Measurements from ENCODE around the gene ZNF30.
"Not testable (repeated sequence)": the region's sequence is repeated elsewhere in the genome, so short reads cannot be mapped to it uniquely, and the experiment has no call there.

Gene ZNF30

DNA sequence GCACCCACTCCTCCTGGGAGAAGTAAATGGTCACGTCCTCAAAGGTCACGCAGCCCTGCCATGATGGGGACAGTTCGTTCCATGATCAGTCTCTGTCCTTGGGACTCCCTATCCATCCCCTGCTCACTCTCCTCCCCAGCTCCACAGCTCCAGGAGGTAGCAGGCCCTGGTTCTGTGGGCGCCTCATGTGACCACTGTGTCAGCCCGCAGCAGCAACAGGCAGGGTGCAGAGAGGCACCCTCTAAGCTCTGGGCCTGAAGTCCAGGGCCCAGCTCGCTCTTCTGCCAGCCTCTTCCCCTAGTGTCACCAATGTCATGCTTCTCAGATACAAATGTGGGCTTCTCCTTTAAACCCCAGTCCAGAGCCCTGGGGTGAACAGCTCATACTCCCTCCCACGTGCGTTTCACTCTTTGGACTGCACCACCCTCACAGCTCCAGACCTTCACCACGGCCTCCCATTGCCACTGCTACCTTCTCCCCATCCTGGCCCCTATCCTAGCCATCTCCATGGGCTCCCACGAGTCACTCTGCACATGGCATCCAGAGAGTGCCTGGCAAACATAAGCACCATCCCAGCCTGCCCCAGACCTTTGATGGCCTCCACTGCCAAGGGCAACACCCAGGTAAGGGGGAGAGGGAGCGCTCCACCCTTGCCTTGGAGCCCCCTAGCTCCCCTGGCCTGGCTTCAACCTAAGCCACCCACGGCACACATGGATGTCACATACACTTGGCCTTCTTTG is 34.4 kb downstream of the ZNF30 start:
- no peak for DNase-seq

DNA sequence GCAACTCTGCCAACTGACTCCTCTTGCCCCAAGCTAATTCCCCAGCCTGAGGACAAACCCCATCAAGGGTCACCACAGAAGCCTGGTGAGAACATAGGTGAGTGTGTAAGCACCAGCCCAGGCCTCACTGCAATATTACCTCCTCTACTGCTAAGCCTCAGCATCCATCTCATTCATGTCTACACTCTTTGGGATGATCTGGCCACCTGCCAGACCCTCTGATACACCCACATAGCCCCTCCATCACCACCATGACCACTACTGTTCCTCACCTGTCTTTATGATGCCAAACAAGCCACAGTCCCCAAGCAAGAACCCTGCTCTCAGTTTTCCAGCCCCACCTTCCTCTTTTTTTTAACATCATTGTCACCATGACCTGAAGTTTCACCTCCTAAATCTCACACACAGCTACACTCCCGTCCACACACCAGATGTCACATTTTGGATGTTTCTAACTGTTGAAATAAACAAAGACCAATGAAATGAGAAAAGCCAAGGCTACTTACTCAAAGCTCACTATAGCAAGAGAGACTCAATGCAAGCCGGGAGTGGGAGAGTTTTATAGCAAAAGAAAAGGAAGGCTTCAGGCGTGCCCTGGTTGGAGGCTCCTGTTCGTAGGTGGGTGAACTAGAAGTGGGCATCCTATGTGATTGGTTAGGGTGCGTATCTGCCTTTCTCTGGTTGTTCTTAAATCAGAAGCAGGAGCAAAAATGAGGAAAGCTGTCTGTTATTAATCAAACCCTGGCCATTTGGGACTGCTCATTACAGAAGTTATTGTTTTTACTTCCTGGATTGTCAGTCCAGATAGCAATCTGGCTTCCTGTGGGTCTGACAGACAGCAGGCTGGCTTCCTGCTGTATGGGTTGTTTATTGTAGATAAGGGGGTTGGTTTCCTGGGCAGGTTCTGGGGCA is 35.3 kb downstream of the ZNF30 start:
- DNase-seq = peak; percentile 43

DNA sequence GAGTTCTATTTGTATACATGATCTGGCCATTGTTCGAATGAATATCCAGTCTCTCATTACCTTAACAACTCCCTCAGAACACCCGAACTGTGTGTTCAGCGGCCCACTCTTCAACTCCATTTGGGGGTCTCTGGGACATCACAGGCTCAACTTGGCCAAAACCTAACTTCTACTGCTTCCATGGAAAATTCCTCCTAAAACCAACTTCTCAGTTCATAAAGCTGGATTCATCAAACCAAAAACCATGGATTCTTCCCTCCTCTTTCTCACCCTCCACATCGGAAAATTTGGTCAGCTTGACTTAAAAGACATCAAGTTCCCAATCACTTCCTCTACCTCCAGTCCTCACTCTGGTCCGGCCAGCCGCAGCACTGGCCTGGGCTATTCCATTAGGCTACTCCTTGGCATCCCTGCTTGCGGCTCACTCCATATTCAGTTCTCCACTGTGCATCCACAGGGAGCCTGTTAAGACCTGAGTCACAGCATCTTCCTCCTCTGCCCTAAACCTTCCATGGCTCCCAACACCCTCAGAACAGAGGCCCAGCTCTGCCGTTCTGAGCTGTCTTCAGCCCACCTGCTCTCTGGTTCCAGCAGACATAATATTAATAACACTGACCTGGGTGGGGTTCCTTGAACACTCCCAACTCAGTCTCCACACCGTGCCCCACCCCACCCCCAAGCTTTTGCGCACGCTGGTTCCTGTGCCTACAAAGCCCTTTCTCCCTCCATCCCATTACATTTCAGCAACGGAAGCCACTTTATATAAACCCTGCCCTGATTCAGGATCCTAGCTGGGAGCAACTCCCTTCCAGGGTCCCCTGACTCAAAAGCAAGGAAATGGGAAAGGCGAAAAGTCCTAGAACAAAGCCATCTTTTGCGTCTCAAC is 36.2 kb downstream of the ZNF30 start:
- no peak for DNase-seq

- DNase-seq = peak; percentile 32
These were observed 37.1 kb downstream of the ZNF30 start, which contains the start of gene ZNF792 for GRCh38 chr19:34963573-34964406. Gene ZNF792 (minus strand): TSS chr19:34964229. CDS start chr19:34963662, 567 bp downstream.

DNA sequence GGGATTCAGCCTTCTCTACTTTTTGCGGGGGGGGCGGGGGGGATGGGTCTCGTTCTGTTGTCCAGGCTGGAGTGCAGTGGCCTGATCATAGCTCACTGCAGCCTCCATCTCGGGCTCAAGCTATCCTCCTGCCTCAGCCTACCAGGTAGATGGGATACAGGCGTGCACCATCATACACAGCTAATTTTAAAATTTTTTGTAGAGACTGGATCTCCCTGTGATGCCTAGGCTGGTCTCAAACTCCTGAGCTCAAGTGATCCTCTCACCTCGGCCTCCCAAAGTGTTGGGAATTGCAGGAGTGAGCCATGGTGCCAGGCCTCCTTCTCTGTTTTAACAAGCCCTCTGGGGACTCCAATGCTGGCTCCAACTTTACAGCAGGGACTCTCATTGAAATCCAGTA is 37.9 kb downstream of the ZNF30 start:
- DNase-seq = no peak

DNA sequence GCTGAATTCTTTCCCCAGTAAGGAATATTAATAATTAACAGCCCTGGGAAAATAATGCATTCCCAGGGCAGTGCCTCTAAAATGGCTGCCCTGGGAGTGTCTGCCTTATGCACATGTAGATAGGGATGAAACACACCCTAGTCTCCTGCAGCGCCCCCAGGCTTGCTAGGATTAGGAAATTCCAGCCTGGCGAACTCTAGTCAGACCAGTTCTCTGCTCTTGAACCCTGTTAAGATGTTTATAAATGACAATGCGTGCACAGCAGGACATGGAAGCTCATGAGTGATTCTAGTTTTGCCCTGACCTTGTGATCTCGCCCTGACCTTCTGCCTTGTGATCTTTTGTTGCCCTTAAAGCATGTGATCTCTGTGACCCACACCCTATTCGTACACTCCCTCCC is 38.8 kb downstream of the ZNF30 start:
- DNase-seq = not testable (repeated sequence)

DNA sequence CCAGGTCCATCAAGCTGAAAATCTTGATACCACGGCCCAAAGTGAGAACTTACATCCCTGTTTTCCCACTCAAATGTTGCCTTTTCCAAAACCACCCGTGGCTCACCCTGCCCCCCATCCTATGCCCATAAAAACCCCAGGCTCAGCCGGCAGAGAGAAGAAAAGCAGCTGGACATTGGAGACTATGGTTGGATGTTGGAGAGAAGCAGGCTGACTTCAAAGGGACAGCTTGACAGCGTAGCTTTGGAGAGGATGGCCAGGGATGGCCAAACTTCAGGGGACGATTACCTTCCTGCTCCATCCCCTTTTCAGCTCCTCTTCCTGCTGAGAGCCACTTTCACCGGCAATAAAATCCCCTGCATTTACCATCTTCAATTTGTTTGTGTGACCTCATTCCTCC is 40.8 kb downstream of the ZNF30 start:
- no peak for DNase-seq

GRCh38 chr19:34969721-34970120 is 43.0 kb downstream of the ZNF30 start:
- DNase-seq = no peak

DNA sequence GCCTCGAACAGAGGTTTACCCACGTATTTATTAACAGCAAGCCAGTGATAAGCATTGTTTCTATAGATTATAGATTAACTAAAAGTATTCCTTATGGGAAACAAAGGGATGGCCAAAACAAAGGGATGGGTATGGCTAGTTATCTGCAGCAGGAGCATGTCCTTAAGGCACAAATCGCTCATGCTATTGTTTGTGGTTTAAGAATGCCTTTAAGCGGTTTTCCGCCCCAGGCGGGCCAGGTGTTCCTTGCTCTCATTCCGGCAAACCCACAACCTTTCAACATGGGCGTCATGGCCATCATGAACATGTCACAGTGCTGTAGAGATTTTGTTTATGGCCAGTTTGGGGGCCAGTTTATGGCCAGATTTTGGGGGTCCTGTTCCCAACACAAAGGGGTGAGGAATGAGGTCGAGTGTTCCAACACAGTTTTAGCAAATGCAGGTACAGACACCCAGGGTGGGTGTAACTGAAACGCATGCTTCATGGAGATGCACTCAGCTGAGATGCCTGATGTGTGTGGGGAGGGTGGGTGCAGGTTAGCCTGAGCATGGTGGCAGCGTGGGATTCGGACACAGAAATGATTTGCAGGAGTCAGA is 43.6 kb downstream of the ZNF30 start:
- DNase-seq = not testable (repeated sequence)

DNA sequence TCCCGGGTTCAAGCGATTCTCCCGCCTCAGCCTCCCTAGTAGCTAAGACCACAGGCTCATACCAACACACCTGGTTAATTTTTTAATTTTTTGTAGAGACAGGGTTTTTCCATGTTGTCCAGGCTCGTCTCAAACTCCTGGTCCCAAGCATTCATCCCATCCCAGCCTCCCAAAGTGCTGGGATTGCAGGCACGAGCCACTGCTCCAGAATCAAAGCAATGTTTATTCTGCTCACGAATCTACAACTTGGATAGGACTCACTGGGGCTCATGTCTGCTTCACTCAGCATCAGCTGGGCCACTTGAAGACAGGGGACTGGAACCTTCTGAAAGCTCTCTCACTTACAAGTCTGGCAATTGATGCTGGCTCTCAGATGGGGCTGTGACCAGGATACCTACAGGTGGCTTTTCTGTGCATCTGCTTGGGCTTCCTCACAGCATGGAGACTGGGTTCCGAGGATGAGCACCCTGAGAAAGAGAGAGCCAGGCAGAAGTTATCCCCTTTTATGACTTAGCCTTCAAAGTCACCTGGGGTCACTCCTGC is 45.5 kb downstream of the ZNF30 start:
- no peak for DNase-seq

- no peak for DNase-seq
These were observed 47.9 kb downstream of the ZNF30 start for GRCh38 chr19:34974646-34975045.

DNA sequence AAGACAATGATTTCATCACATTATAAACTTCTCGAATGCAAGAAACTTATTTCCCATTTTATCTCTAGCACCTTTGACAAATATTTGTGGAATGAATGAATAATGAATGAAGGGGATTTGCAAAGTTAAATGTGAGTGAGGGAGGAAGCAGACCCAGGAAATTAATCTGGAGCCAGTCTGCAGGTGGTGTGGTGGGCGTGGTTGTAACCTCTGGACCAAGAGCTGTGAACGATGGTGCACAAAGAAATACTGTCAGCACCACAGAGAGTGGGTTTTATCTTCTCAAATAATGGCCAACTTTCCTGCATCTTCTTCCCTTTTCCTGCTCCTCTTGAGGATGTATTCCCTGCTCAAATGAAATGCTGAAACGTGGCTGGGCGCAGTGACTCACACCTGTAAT is 48.4 kb downstream of the ZNF30 start:
- DNase-seq = no peak

DNA sequence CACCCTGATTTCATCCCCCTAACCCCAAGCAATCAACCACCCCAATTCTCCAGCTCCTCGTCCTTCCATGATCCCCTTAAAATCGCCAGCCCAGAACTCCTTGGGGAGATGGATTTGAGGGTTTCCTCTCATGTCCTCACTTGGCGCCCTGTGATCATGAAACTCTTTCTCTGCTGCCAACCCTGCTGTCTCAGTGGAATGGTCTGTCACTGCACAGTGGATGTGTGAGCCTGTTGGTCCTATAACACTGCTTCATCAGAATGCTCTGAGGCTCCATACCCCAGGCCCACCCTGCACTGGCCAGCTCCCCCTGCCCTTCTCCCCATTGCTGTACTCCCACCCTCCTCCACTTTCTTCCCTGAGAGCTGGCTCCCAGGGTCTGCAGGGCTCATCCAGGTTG is 49.9 kb downstream of the ZNF30 start:
- DNase-seq = no peak

DNA sequence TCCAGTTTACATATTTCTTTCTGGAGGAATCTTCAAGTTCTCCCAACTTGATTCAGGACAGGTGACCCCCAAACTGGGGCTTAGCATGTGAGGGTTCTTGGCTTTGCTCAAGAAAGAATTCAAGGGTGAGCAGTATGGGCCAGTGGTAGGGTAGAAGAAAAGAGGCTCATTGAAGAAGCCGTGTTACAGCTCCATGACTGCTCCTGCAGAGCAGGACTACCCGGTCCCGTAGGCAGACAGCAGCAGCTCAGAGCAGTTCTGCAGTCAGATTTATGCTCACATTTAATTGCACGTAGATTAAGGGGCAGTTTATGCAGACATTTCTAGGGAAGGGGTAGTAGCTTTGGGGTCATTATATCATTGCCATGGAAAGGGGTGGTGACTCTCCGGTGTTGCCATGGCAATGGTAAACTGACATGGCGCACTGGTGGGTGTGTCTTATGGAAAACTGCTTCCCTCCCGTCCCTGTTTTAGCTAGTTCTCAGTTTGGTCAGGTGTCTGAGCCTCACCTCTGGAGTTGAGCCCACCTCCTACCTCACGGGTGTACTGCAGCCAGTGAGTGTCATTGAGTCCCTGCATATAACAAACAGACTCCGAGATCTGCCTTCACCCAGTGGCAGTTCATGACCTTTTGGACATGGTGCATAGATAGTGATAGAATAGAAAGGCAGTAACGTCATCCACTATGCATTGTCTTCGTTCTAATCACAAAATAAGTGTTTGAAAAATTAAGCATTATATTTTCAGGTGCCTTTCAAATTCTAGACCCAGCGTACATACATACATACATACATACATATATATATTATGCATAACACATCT is 53.3 kb downstream of the ZNF30 start:
- no peak for DNase-seq

DNA sequence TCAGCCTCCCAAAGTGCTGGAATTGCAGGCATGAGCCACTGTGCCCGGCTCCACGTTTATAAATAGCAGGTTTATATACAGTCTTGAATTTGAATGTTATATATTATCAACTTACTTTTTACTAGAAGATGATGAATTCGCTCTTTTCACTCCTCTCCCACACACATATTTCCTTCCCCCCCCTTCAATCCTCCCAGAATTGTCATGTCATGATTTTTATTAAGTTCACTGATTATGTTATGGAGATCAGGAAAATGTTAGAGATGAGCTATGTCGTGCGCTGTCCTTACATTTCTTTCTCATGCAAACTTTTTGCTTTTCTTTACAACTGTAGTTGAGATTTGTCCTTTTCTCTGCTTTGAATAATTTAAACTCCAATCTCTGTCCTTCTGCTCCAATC is 55.6 kb downstream of the ZNF30 start:
- DNase-seq = no peak

DNA sequence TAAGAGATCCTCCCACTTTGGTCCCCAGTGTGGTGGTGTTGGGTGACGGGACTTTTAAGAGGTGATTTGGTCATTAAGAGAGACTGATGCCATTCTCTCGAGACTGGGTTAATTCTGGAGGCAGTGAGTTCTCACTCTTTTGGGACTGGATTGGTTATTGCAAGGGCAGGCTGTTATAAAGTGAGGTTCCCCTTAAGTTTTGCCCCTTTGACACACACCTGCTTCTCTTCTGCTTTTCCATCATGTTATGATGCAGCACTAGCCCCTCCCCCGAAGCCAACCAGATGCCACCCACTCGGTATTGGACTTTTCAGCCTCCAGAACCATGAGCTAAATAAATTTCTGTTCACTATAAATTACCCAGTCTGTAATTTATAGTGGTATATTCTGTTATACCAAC is 57.1 kb downstream of the ZNF30 start:
- DNase-seq = no peak

GRCh38 chr19:34984287-34984686 is 57.6 kb downstream of the ZNF30 start:
- DNase-seq = no peak

DNA sequence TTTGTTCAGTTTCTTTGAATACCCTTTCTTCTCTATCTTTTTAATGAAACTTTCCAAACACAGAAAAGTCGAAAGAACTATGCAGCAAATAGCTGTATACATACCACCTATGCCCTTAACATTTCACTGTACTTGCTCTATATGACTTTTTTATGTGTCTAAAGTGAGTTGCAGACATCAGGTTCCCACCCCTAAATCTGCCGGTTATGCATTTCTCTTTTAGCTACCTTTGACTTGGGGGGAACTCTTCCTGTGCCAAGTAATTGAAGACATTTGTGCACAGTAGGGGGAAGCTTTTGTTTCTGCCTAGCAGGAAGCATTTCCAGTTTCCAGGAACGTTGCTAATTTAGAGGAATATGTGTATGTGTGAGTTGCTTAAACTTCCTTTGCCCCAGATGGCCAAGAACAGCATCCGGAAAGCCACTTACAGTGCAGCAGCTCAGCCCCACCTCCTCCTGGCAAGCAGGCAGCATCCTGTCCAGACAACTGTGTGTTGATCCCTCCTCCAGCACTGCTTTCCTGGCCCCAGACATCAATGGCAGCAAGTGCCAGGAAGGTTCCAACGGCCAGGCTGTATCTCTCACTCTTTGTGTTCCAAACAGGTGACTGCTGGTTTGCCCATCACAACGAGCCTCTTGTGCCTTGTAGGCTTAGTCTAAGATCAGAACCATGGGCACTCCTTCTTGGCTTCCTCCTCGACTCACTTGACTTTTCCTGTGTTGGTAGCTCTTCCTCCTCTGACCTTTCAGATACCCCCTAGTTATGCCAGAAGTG is 58.7 kb downstream of the ZNF30 start:
- no peak for DNase-seq

GRCh38 chr19:34988119-34988518 is 61.4 kb downstream of the ZNF30 start:
- DNase-seq = no peak

DNA sequence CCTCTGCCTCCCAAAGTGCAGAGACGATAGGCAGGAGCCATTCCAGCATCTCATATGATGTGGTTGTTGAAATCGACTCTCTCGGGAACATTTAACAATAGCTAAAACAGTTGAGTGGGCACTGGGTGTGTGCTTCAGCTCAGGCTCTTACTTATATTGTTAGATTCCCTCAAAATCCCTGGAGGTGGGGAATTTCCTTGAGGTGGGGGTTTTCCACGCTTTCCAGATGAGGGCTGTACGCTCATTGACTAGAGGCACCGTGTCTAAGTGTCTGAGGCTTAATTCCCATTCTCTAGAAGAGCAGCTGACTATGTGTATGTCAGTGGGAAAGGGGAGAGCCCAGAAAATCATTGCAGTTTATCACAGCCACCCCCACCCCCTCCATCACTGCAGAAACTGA is 62.6 kb downstream of the ZNF30 start:
- no peak for DNase-seq
